Upper lobe of left lung (tissue), 6 donors: ENCODE results near the gene PHF5A. TPM values are rescaled to one million over a fixed set of nuclear protein-coding genes. Genes with fewer than 3 reads are reported as not detected.

Experiments
- ATAC-seq, 2 donors: fragments of 200-7000 bp; cut with Tn5 transposase; one replicate each; pipeline ENCODE4 v1.9.1; 2022; ENCODE audit warnings: mild to moderate bottlenecking in 2 of 2, moderate library complexity in 2 of 2; ENCODE audit not compliant: low FRiP score in 2 of 2
- DNase-seq, 2 donors: peaks; one replicate each; pipeline ENCODE4 v3.0.0-alpha.2; 2019 to 2020
- H3K27ac ChIP-seq, 4 donors: fragments of 200-600 bp; sonication (generic); one replicate each; pipeline ENCODE4 v1.5.1; 2016 to 2019
- H3K27me3 ChIP-seq, 4 donors: fragments of 200-600 bp; sonication (generic); one replicate each; pipeline ENCODE4 v1.5.1; 2017 to 2019
- H3K36me3 ChIP-seq, 4 donors: fragments of 200-600 bp; sonication (generic); one replicate each; pipeline ENCODE4 v1.5.1; 2016 to 2019
- H3K4me1 ChIP-seq, 4 donors: fragments of 200-600 bp; sonication (generic); one replicate each; pipeline ENCODE4 v1.5.1; 2018 to 2019
- H3K4me3 ChIP-seq, 4 donors: fragments of 200-600 bp; sonication (generic); one replicate each; pipeline ENCODE4 v1.5.1; 2017 to 2019; ENCODE audit warnings: mild to moderate bottlenecking in 2 of 4, moderate library complexity in 1 of 4
- H3K9me3 ChIP-seq, 4 donors: fragments of 200-600 bp; sonication (generic); one replicate each; pipeline ENCODE4 v1.5.1; 2018 to 2019
- EP300 ChIP-seq, 4 donors: sonication (generic); formaldehyde crosslinking; IDR thresholded peaks; one replicate each; pipeline ENCODE4 v1.5.1; 2017; ENCODE audit warnings: antibody characterized with exemption in 4 of 4, control low read depth in 2 of 4
- POLR2A ChIP-seq, 4 donors: fragments of 450-650 bp; IDR thresholded peaks; one replicate each; pipeline ENCODE4 v1.5.1; 2016 to 2017; ENCODE audit warnings: antibody characterized with exemption in 4 of 4, mild to moderate bottlenecking in 2 of 4
- POLR2AphosphoS5 ChIP-seq, 2 donors: sonication (generic); formaldehyde crosslinking; IDR thresholded peaks; one replicate each; pipeline ENCODE4 v1.5.1; 2017; ENCODE audit warnings: antibody characterized with exemption in 2 of 2
- WGBS, 2 donors: methylation state at CpG; one replicate each; pipeline ENCODE4 v1.1.5; 2017 to 2018; 5-methylcytosine and 5-hydroxymethylcytosine counted together
- total RNA-seq, 6 donors: library from RNA; depleted of rRNA in 4 of 6; stranded (reverse); fragments of >200 nt in 4 of 6; gene quantifications; one replicate each; pipeline versions ENCODE4 v1.1.0 to v1.2.1, GENCODE V29; 2016 to 2021
- TF ChIP-seq, protein P1 (sequence below), 6 experiments: fragments of 450-650 bp in 4 of 6; fragments of 200-600 bp in 2 of 6; sonication (generic) in 2 of 6; IDR thresholded peaks; one replicate each; pipeline ENCODE4 v1.5.1; 2016 to 2019; ENCODE audit warnings: antibody characterized with exemption in 6 of 6
- donor health status: DM: no; HTN: no; CAD: no; lungs with moderate emphysema.
- donor health status: DM: no; HTN: yes; CAD: no; lungs with severe emphysema.

The PHF5A gene
- total RNA-seq, 6 donors from 2014 or later, result 9.4 to 49.3 (median 31.2) TPM

DNA sequence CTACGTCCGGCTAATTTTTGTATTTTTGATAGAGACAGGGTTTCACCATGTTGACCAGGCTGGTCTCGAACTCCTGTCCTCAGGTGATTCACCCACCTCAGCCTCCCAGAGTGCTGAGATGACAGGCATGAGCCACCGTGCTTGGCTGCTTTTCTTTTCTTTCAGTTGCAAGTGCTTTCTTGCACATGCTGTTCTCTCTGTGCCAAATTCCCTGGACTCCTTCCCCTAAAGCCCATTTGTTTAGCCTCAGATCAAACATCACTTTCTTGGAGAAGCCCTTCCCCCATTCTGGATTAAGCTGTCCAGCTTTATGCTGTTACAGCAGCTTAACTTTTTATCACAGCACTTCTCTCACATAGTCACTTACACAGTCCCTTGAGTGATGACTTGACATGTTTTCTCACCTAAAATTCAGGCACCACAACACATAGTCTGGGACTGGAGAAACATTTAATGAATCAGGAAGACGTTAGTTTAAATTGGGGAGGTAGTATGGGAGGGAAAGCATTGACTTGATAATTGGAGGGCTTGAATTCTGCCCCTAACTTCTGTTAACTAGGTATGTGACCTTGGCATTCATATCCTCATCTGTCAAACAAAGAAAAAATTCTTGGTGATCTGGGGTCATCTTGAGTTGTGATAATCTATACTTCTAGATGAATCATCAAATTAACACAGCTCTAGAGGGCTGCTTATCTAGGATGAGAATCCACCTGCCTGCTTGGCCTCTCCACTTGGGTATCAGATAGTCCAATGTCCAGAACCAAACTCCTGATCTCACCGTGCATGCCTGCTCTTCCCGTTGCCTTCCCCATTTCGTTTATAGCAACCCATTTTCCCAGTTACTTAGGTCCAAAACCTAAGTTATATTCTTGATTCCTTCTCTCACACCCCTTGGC, 18.8 kb upstream of the PHF5A start:
- peaks cover 14 to 44% (median 26%) of the 10 kb centered on the region in 4 donors for H3K4me1 ChIP-seq
- DNase-seq (no peak), ATAC-seq (no peak)
- H3K27ac ChIP-seq, result peak overlapping the region in 1 of 4 donors; percentile 40
- TF ChIP-seq EP300 (IDR thresholded peaks at IDR 0.05), result no peak
- TF ChIP-seq, protein P1, sequence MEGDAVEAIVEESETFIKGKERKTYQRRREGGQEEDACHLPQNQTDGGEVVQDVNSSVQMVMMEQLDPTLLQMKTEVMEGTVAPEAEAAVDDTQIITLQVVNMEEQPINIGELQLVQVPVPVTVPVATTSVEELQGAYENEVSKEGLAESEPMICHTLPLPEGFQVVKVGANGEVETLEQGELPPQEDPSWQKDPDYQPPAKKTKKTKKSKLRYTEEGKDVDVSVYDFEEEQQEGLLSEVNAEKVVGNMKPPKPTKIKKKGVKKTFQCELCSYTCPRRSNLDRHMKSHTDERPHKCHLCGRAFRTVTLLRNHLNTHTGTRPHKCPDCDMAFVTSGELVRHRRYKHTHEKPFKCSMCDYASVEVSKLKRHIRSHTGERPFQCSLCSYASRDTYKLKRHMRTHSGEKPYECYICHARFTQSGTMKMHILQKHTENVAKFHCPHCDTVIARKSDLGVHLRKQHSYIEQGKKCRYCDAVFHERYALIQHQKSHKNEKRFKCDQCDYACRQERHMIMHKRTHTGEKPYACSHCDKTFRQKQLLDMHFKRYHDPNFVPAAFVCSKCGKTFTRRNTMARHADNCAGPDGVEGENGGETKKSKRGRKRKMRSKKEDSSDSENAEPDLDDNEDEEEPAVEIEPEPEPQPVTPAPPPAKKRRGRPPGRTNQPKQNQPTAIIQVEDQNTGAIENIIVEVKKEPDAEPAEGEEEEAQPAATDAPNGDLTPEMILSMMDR (IDR thresholded peaks at IDR 0.05), result no peak
- TF ChIP-seq POLR2AphosphoS5 (IDR thresholded peaks at IDR 0.05), result peak in 1 of 2 donors; percentile 14
- no peak for TF ChIP-seq POLR2A (IDR thresholded peaks at IDR 0.05)
- no peak overlapping the region for H3K4me3 ChIP-seq
- no peaks in the 10 kb centered on the region for H3K36me3 ChIP-seq
- H3K27me3 ChIP-seq, result no peaks in the 10 kb centered on the region
- H3K9me3 ChIP-seq, result no peaks in the 10 kb centered on the region
- 73 to 78% methylated on average over 8 of the region's 8 CpGs for WGBS, 2 donors

GRCh38 chr22:41485033-41485432, 16.5 kb upstream of the PHF5A start:
- Histone ChIP-seq H3K4me3 (no peak overlapping the region), H3K27ac (peak overlapping the region in 1 of 4 donors; percentile 37), H3K27me3 (no peaks in the 10 kb centered on the region), H3K36me3 (no peaks in the 10 kb centered on the region), H3K9me3 (no peaks in the 10 kb centered on the region), H3K4me1 (peaks cover 10 to 42% (median 27%) of the 10 kb centered on the region in 4 donors)
- TF ChIP-seq EP300 (IDR thresholded peaks at IDR 0.05) (no peak), POLR2AphosphoS5 (IDR thresholded peaks at IDR 0.05) (no peak), POLR2A (IDR thresholded peaks at IDR 0.05) (no peak)
- TF ChIP-seq, protein P1 (IDR thresholded peaks at IDR 0.05), result no peak
- ATAC-seq, result no peak
- 58 to 74% methylated on average over 7 of the region's 7 CpGs for WGBS, 2 donors
- no peak for DNase-seq

- Histone ChIP-seq H3K27me3 (no peaks in the 10 kb centered on the region), H3K9me3 (no peaks in the 10 kb centered on the region), H3K27ac (peak overlapping the region in 2 of 4 donors; percentile 17 to 60), H3K4me3 (no peak overlapping the region), H3K4me1 (peaks cover 18 to 58% (median 39%) of the 10 kb centered on the region in 4 donors), H3K36me3 (peaks cover 0 to 4% (median 0%) of the 10 kb centered on the region in 4 donors)
- WGBS, 2 donors, result 31 to 43% methylated on average over 1 to 2 of the region's 2 CpGs
- ATAC-seq, result no peak
- DNase-seq, result no peak
- no peak for TF ChIP-seq EP300 (IDR thresholded peaks at IDR 0.05)
- TF ChIP-seq, protein P1 (IDR thresholded peaks at IDR 0.05), result no peak
- TF ChIP-seq POLR2A (IDR thresholded peaks at IDR 0.05), result no peak
- no peak for TF ChIP-seq POLR2AphosphoS5 (IDR thresholded peaks at IDR 0.05)
These were observed 13.9 kb upstream of the PHF5A start for GRCh38 chr22:41482319-41482935.

GRCh38 chr22:41481925-41482318, 13.4 kb upstream of the PHF5A start:
- H3K27me3 ChIP-seq, result no peaks in the 10 kb centered on the region
- 64 to 65% methylated on average over 5 of the region's 5 CpGs for WGBS, 2 donors
- TF ChIP-seq EP300 (IDR thresholded peaks at IDR 0.05) (no peak), POLR2AphosphoS5 (IDR thresholded peaks at IDR 0.05) (no peak), POLR2A (IDR thresholded peaks at IDR 0.05) (no peak)
- TF ChIP-seq, protein P1 (IDR thresholded peaks at IDR 0.05), result no peak
- H3K9me3 ChIP-seq, result no peaks in the 10 kb centered on the region
- ATAC-seq (no peak), DNase-seq (no peak)
- H3K27ac ChIP-seq, result peak overlapping the region in 2 of 4 donors; percentile 17 to 60
- no peak overlapping the region for H3K4me3 ChIP-seq
- H3K4me1 ChIP-seq, result peaks cover 18 to 54% (median 39%) of the 10 kb centered on the region in 4 donors
- H3K36me3 ChIP-seq, result peaks cover 0 to 5% (median 0%) of the 10 kb centered on the region in 4 donors
